Measurements from ENCODE around the gene TMC8. TPM values are rescaled to one million over a fixed set of nuclear protein-coding genes. Genes with fewer than 3 reads are reported as not detected.

Gene TMC8
- polyA plus RNA-seq, 3 donors = 13.3 to 151 (median 15.1) TPM

- Histone ChIP-seq H3K27me3 (ENCODE audit: control insufficient read depth in 2 of 2, insufficient read depth in 2 of 2, low read length in 2 of 2) (no peaks in the 10 kb centered on the region), H3K36me3 (replicated peaks in 1 of 2; ENCODE audit: control insufficient read depth in 1 of 2, insufficient read depth in 2 of 2, low read length in 2 of 2) (peaks cover 11 to 13% of the 10 kb centered on the region in 2 donors), H3K79me2 (ENCODE audit: insufficient read depth, low read length) (peaks cover 28% of the 10 kb centered on the region), H3K9ac (ENCODE audit: insufficient read depth, low read length, poor library complexity, severe bottlenecking) (no peak overlapping the region), H2AFZ (ENCODE audit: insufficient read depth, low read depth, low read length, poor library complexity, severe bottlenecking) (no peak overlapping the region), H4K20me1 (ENCODE audit: insufficient read depth, low read length) (peaks cover 11% of the 10 kb centered on the region), H3K9me3 (replicated peaks in 1 of 2; ENCODE audit: control insufficient read depth in 1 of 2, insufficient read depth in 1 of 2, low read length in 2 of 2) (no peaks in the 10 kb centered on the region), H3K4me1 (ENCODE audit: control insufficient read depth in 1 of 2, insufficient read depth in 2 of 2, low read length in 2 of 2) (peaks cover 71 to 79% of the 10 kb centered on the region in 2 donors), H3K4me3 (replicated peaks in 1 of 3; ENCODE audit: low read depth in 2 of 3, low read length in 3 of 3) (peak overlapping the region in 1 of 3 experiments; percentile 85), H3K27ac (ENCODE audit: low read depth in 1 of 2, low read length in 2 of 2) (peak overlapping the region; percentile 82 to 86), H3K4me2 (replicated peaks; ENCODE audit: extremely low read depth, low read length, poor library complexity, severe bottlenecking) (no peak overlapping the region)
- no peak for TF ChIP-seq CTCF (IDR thresholded peaks at IDR 0.05)
- intact Hi-C loops (cut with micrococcal nuclease) = loop anchor here in 1 of 2 donors (5.0 kb wide), 1 partner anchor 63 kb away; no protein-coding TSS in a partner anchor
- peaks cover 37 to 49% of the 10 kb centered on the region in 2 donors for H3K36me3 Mint-ChIP-seq
- H3K9me3 Mint-ChIP-seq = peaks cover 0 to 3% (median 0%) of the 10 kb centered on the region in 7 donors
- H3K27me3 Mint-ChIP-seq (ENCODE audit: low read depth in 3 of 3) = no peaks in the 10 kb centered on the region
- H3K4me3 Mint-ChIP-seq = no peak overlapping the region
- no peak for DNase-seq
- peaks cover 82% of the 10 kb centered on the region for H3K4me1 Mint-ChIP-seq
- H3K27ac Mint-ChIP-seq = peak overlapping the region in 6 of 7 donors; percentile 68 to 96 (median 86)
- WGBS (ENCODE audit: insufficient coverage) = 98% methylated on average over 13 of the region's 14 CpGs
These were observed 45.0 kb downstream of the TMC8 start for GRCh38 chr17:78175643-78175981.

DNA sequence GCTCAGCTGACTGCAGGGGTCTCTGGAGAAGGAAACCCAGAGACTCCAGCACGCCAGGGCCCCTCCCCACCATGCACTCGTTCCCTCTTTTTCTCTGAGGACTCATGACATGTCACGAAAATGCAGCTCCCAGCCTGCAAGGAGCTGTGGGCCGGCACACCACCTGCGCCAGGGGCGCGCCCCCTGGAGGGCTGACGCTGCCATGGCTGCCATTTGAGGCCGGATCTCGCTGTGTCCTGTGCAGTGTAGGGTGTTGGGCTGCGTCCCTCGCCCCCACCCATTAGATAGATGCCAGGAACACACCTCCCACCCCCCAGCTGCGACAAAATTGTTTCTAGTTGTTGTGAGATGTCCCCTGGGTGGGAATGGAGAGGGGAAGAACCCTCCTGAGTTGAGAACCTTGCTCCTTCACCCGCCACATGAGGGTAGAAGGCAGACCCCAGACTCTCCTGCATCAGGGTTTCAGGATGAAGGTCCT is 46.0 kb downstream of the TMC8 start:
- Histone ChIP-seq H3K9ac (ENCODE audit: insufficient read depth, low read length, poor library complexity, severe bottlenecking) (no peak overlapping the region), H3K27ac (ENCODE audit: low read depth in 1 of 2, low read length in 2 of 2) (no peak overlapping the region), H3K4me1 (ENCODE audit: control insufficient read depth in 1 of 2, insufficient read depth in 2 of 2, low read length in 2 of 2) (peaks cover 61 to 69% of the 10 kb centered on the region in 2 donors), H3K4me2 (replicated peaks; ENCODE audit: extremely low read depth, low read length, poor library complexity, severe bottlenecking) (peak overlapping the region; percentile 6), H3K27me3 (ENCODE audit: control insufficient read depth in 2 of 2, insufficient read depth in 2 of 2, low read length in 2 of 2) (no peaks in the 10 kb centered on the region), H3K4me3 (replicated peaks in 1 of 3; ENCODE audit: low read depth in 2 of 3, low read length in 3 of 3) (no peak overlapping the region), H3K9me3 (replicated peaks in 1 of 2; ENCODE audit: control insufficient read depth in 1 of 2, insufficient read depth in 1 of 2, low read length in 2 of 2) (no peaks in the 10 kb centered on the region), H2AFZ (ENCODE audit: insufficient read depth, low read depth, low read length, poor library complexity, severe bottlenecking) (no peak overlapping the region), H3K36me3 (replicated peaks in 1 of 2; ENCODE audit: control insufficient read depth in 1 of 2, insufficient read depth in 2 of 2, low read length in 2 of 2) (peaks cover 3 to 7% of the 10 kb centered on the region in 2 donors), H3K79me2 (ENCODE audit: insufficient read depth, low read length) (peaks cover 25% of the 10 kb centered on the region), H4K20me1 (ENCODE audit: insufficient read depth, low read length) (peaks cover under 1% of the 10 kb centered on the region)
- intact Hi-C loops (cut with micrococcal nuclease) = loop anchor here in 1 of 2 donors (5.0 kb wide), 1 partner anchor 64 kb away; no protein-coding TSS in a partner anchor
- H3K36me3 Mint-ChIP-seq = peaks cover 34 to 48% of the 10 kb centered on the region in 2 donors
- no peak overlapping the region for H3K27ac Mint-ChIP-seq
- TF ChIP-seq CTCF (IDR thresholded peaks at IDR 0.05) = peak; percentile 94
- peaks cover 0 to 3% (median 0%) of the 10 kb centered on the region in 7 donors for H3K9me3 Mint-ChIP-seq
- 11% methylated on average over 9 of the region's 14 CpGs for WGBS (ENCODE audit: insufficient coverage)
- no peak overlapping the region for H3K4me3 Mint-ChIP-seq
- DNase-seq = peak; percentile 69 to 78 (median 71)
- H3K27me3 Mint-ChIP-seq (ENCODE audit: low read depth in 3 of 3) = no peaks in the 10 kb centered on the region
- H3K4me1 Mint-ChIP-seq = peaks cover 73% of the 10 kb centered on the region
